ENCODE data around the gene FARS2.

- TF ChIP-seq, protein P1, sequence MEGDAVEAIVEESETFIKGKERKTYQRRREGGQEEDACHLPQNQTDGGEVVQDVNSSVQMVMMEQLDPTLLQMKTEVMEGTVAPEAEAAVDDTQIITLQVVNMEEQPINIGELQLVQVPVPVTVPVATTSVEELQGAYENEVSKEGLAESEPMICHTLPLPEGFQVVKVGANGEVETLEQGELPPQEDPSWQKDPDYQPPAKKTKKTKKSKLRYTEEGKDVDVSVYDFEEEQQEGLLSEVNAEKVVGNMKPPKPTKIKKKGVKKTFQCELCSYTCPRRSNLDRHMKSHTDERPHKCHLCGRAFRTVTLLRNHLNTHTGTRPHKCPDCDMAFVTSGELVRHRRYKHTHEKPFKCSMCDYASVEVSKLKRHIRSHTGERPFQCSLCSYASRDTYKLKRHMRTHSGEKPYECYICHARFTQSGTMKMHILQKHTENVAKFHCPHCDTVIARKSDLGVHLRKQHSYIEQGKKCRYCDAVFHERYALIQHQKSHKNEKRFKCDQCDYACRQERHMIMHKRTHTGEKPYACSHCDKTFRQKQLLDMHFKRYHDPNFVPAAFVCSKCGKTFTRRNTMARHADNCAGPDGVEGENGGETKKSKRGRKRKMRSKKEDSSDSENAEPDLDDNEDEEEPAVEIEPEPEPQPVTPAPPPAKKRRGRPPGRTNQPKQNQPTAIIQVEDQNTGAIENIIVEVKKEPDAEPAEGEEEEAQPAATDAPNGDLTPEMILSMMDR (IDR thresholded peaks at IDR 0.05; ENCODE audit: low read depth, low read length), result no peak
- TF ChIP-seq EZH2phosphoT487 (IDR thresholded peaks at IDR 0.05; ENCODE audit: low read depth), result no peak
These were observed 449.6 kb downstream of the FARS2 start for GRCh38 chr6:5710936-5711335.

All from OCI-LY3 (cell line).